ENCODE measurements around the gene UBE2Q2.
"Not testable (repeated sequence)": the region's sequence is repeated elsewhere in the genome, so short reads cannot be mapped to it uniquely, and the experiment has no call there.

Gene UBE2Q2

GRCh38 chr15:75823860-75824613 is 19.2 kb upstream of the UBE2Q2 start:
- DNase-seq (ENCODE audit: low read depth in 3 of 3): no peak

DNA sequence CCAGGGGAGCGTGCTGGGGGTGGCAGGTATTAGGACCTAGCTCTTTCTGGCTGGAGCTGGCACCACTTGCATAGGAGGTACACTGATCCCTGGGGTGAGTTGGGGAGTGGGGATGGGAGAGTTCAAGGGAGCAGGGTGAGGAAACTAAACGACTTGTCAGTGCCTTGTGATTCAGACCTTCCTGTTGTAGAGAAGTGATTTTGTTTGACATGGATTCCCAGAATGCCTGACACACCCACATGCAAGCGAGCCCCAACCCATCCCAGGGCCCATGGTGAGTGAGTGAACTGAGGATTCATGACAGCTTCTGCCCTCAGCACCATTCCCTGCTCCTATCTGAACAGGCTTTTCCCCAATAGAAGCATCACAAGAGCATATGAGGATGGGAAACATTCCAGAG is 15.6 kb upstream of the UBE2Q2 start:
- DNase-seq (ENCODE audit: low read depth in 3 of 3): no peak

- no peak for DNase-seq (ENCODE audit: low read depth in 3 of 3)
These were observed 14.8 kb upstream of the UBE2Q2 start for GRCh38 chr15:75828429-75828828.

GRCh38 chr15:75830910-75831805 is 12.1 kb upstream of the UBE2Q2 start:
- no peak for DNase-seq (ENCODE audit: low read depth in 3 of 3)

DNA sequence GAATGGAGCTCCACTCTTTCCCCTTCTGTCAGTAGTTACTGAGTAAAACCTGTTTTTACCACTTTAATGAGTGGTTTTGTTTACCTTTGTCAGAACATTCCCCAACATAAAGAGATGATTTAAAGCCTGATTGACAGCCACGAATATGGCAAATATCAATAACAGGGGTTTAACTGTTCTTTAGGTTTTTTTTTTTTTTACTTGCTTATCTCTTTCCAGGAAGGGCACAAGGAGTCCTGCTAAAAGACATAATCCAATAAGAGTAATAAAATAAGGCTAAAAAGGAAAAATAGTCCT is 11.5 kb upstream of the UBE2Q2 start:
- DNase-seq (ENCODE audit: low read depth in 3 of 3): no peak

DNA sequence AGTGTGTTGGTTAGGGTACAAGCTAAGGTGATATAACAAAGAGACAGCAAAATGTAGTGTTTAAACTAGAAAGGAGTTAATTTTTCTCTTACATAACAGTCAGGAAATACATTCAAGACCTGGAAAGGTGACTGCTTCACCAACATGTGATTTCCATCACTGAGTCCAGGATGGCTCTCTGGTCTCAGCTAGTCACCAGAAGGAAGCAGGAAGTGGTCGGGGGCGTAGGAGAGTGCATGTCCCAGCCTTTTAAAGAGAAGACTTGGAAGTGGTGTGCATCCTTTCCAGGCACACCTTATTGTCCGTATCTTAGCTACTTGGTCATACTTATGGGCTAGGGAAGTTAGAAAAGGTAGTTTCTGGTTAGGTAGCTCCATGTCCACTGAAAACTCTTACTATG is 11.1 kb upstream of the UBE2Q2 start:
- DNase-seq (ENCODE audit: low read depth in 3 of 3): no peak

GRCh38 chr15:75834021-75834420 is 9.2 kb upstream of the UBE2Q2 start:
- no peak for DNase-seq (ENCODE audit: low read depth in 3 of 3)

GRCh38 chr15:75835990-75836958 is 7.0 kb upstream of the UBE2Q2 start:
- no peak for DNase-seq (ENCODE audit: low read depth in 3 of 3)

- DNase-seq (ENCODE audit: low read depth in 3 of 3): peak in 1 of 3 donors; percentile 26
These were observed 6.3 kb upstream of the UBE2Q2 start for GRCh38 chr15:75836959-75837334.

- DNase-seq (ENCODE audit: low read depth in 3 of 3): no peak
These were observed 2.6 kb upstream of the UBE2Q2 start for GRCh38 chr15:75840659-75841058.

GRCh38 chr15:75841626-75842025 is 1.6 kb upstream of the UBE2Q2 start:
- DNase-seq (ENCODE audit: low read depth in 3 of 3): no peak

- DNase-seq (ENCODE audit: low read depth in 3 of 3): peak in 1 of 3 donors; percentile 34
These were observed 683 bp downstream of the UBE2Q2 start for GRCh38 chr15:75843678-75844581.

DNA sequence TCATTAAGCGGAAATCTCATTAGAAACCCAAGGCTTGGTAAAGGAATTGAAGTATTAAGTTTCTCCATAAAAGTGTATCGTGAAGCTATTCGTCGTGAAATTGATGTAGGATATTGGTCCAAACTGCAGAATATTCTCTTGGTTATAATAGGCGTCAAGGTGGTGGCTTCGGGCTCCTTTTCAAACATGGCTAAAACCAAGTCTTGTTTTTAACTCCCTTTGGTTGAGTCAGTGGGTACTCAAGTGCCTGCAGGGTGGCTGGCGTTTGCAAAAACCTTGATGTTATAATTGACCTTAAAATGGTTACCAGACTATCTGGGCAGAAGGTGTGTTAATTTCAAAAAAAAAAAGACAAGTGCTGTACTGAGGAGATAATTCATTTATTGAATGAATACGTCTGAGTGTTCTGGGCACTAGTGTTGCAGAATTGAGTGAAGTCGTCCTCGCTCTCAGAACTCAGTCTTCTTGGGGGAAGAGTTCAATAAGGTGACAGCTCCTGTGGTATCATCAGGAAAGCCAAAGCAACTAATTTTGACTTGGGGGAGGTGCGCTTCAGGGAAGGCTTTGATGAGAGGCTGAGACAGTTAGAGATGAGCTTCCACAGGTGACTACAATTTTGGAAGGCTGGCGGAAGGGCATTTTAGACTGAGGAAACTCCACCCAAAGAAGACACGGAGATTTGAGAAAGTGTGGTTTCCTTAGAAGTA is 1.5 kb downstream of the UBE2Q2 start:
- DNase-seq (ENCODE audit: low read depth in 3 of 3): no peak

GRCh38 chr15:75849167-75849566 is 5.9 kb downstream of the UBE2Q2 start:
- DNase-seq (ENCODE audit: low read depth in 3 of 3): no peak

GRCh38 chr15:75850708-75851107 is 7.5 kb downstream of the UBE2Q2 start:
- DNase-seq (ENCODE audit: low read depth in 3 of 3): no peak

- DNase-seq (ENCODE audit: low read depth in 3 of 3): not testable (repeated sequence)
These were observed 8.3 kb downstream of the UBE2Q2 start for GRCh38 chr15:75851566-75851965.

DNA sequence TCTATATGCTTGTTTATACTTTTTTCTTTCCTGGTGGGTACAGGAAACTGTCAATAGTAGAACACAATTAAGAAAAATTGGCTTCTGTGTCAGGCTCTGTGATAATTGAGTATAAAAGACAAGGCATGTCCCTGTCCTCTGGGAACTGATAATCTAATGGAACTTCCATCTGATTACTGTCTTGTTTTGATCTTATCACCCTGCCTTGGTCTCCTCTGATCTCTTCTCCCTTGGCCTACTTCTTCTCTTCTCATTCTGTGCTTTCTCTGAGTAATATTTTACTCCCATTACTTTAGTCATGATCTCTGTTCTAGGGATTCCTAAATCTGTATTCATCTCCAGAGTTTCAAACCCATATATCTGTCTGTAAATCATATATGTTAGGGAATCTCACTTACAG is 14.6 kb downstream of the UBE2Q2 start:
- no peak for DNase-seq (ENCODE audit: low read depth in 3 of 3)

DNA sequence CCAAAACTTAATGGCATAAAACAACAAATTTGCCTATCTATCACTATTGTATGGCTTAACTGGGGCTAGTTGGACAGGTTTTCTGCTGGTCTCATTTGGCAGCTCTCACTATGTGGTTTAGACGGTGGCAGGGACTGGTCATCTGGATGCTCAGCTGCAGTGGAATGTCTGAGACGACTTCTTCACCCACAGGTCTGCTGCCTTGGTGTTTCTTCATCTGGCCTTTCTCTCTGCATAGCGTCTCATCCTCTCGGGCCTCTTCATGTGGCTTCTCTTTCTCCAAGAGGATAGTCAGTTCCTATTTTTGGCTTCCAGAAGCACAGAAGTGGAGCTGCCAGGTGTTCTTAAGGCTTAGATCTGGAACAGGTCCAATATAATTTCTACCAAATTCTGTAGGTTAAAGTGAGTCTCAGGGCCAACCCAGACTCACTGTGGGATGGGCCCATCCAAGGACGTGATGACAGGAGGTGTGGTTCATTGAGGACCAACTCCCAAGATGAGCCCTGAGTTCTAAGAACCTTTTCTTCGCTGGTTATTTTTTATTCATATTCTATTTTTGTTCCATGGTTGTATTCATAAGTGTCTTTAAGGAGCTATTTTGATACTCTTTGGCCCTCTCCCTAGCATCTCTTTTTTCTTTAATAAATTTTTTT is 18.6 kb downstream of the UBE2Q2 start:
- no peak for DNase-seq (ENCODE audit: low read depth in 3 of 3)

DNA sequence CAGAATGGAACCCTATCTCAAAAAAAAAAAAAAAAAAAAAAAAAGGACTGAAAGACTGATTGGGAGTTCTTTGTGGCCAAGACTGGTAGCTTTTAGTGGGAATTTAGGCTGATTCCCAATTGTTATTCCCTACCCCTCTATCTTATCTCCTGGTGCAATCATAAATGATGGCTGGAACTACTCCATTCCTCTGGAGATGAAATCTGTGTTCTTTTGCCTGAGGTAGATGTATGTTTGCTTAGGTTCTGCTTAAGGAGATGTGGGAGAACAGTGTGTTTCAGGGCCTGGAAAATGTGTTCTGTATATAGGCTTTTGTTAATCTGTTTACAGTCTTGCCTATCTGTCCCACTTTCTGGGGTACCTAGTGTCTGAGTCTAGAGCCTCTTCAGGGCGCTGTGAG is 19.5 kb downstream of the UBE2Q2 start:
- no peak for DNase-seq (ENCODE audit: low read depth in 3 of 3)
